A673 (cell line): Measurements from ENCODE around the gene STIM1. TPM values are rescaled to one million over a fixed set of nuclear protein-coding genes. Genes with fewer than 3 reads are reported as not detected.

Experiments used
- BruUV-seq: library from RNA; stranded (reverse); fragments of 400-500 nt; replicated peaks from 2 replicates; lab custom pipeline; 2021; lab: Mats Ljungman, UMichigan
- CTCF ChIA-PET: fragments of 300-600 bp; sonication (Branson Sonifier 250); formaldehyde crosslinking; loops from one replicate; lab custom pipeline; 2022; ENCODE audit warnings: antibody characterized with exemption; lab: Charles Lee
- POLR2A ChIA-PET: fragments of 300-600 bp; sonication (Branson Sonifier 250); formaldehyde crosslinking; loops from one replicate; lab custom pipeline; 2022; ENCODE audit warnings: antibody characterized with exemption; ENCODE audit not compliant: low non-redundant PET; lab: Charles Lee
- DNase-seq: peaks from one replicate; pipeline ENCODE4 v3.0.0-alpha.2; 2015; ENCODE audit warnings: low spot score
- H3K27ac ChIP-seq: fragments of 200-600 bp; sonication (generic); 2 replicates; pipeline ENCODE4 v1.5.1; 2016; ENCODE audit warnings: mixed run types, low read depth, mild to moderate bottlenecking, mixed read lengths, antibody characterized with exemption, low read length; ENCODE audit not compliant: poor library complexity, severe bottlenecking
- H3K27me3 ChIP-seq: fragments of 200-600 bp; sonication (generic); replicated peaks from 2 replicates; pipeline ENCODE4 v1.6.1; 2017; ENCODE audit warnings: mixed run types, low read depth, mild to moderate bottlenecking, mixed read lengths, antibody characterized with exemption, low read length; ENCODE audit not compliant: insufficient read depth, poor library complexity
- H3K36me3 ChIP-seq: fragments of 200-600 bp; sonication (generic); 2 replicates; pipeline ENCODE4 v1.6.1; 2016; ENCODE audit warnings: mixed run types, mild to moderate bottlenecking, mixed read lengths, antibody characterized with exemption, low read length; ENCODE audit not compliant: insufficient read depth, poor library complexity, severe bottlenecking
- H3K4me1 ChIP-seq: fragments of 200-600 bp; sonication (generic); 2 replicates; pipeline ENCODE4 v1.6.1; 2017; ENCODE audit warnings: mixed run types, mild to moderate bottlenecking, mixed read lengths, antibody characterized with exemption, low read length; ENCODE audit not compliant: insufficient read depth, poor library complexity, severe bottlenecking
- H3K4me3 ChIP-seq: fragments of 200-600 bp; sonication (generic); 2 replicates; pipeline ENCODE4 v1.5.1; 2016; ENCODE audit warnings: low read depth, mixed run types, mild to moderate bottlenecking, mixed read lengths, low read length; ENCODE audit not compliant: poor library complexity, severe bottlenecking
- H3K9me3 ChIP-seq: fragments of 200-600 bp; sonication (generic); 2 replicates; pipeline ENCODE4 v1.6.1; 2016; ENCODE audit warnings: mixed run types, low read depth, mild to moderate bottlenecking, mixed read lengths, antibody characterized with exemption, low read length; ENCODE audit not compliant: poor library complexity, severe bottlenecking
- EZH2 ChIP-seq: fragments of 200-600 bp; sonication (generic); IDR thresholded peaks from 2 replicates; pipeline ENCODE4 v1.6.1; 2017; ENCODE audit warnings: borderline replicate concordance, low read depth, mild to moderate bottlenecking, mixed read lengths, antibody characterized with exemption, low read length; ENCODE audit not compliant: poor library complexity, severe bottlenecking
- intact Hi-C: fragments of 100-400 bp; cut with micrococcal nuclease; formaldehyde crosslinking; loops from one replicate; pipeline ENCODE4 v1.10.0; 2022; ENCODE audit not compliant: unreplicated experiment
- total RNA-seq: library from RNA; stranded (reverse); gene quantifications from 2 replicates; pipeline ENCODE4 v1.2.3, GENCODE V29; 2021
- TF ChIP-seq, protein P1 (sequence below): fragments of 300-800, 200-600 bp; sonication (generic); conservative IDR thresholded peaks from 2 replicates; pipeline ENCODE4 v1.5.1; 2017; ENCODE audit warnings: low read depth, mild to moderate bottlenecking, antibody characterized with exemption, low read length, moderate library complexity, mixed read lengths

The STIM1 gene
- total RNA-seq, 1 experiment from 2014 or later, result 14.2 TPM

- Histone ChIP-seq H3K9me3 (no peaks in the 10 kb centered on the region), H3K4me3 (no peak overlapping the region), H3K36me3 (no peaks in the 10 kb centered on the region), H3K27me3 (no peaks in the 10 kb centered on the region), H3K27ac (no peak overlapping the region), H3K4me1 (peaks cover 13% of the 10 kb centered on the region)
- BruUV-seq, result no TSS peak
- TF ChIP-seq, protein P1, sequence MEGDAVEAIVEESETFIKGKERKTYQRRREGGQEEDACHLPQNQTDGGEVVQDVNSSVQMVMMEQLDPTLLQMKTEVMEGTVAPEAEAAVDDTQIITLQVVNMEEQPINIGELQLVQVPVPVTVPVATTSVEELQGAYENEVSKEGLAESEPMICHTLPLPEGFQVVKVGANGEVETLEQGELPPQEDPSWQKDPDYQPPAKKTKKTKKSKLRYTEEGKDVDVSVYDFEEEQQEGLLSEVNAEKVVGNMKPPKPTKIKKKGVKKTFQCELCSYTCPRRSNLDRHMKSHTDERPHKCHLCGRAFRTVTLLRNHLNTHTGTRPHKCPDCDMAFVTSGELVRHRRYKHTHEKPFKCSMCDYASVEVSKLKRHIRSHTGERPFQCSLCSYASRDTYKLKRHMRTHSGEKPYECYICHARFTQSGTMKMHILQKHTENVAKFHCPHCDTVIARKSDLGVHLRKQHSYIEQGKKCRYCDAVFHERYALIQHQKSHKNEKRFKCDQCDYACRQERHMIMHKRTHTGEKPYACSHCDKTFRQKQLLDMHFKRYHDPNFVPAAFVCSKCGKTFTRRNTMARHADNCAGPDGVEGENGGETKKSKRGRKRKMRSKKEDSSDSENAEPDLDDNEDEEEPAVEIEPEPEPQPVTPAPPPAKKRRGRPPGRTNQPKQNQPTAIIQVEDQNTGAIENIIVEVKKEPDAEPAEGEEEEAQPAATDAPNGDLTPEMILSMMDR, result no peak
- no peak for TF ChIP-seq EZH2
- no peak for DNase-seq
- ChIA-PET POLR2A (no interaction called here), CTCF (no interaction called here)
- intact Hi-C loops, result no loop called here
These were observed 2.0 kb upstream of the STIM1 start for GRCh38 chr11:3853545-3853842.

DNA sequence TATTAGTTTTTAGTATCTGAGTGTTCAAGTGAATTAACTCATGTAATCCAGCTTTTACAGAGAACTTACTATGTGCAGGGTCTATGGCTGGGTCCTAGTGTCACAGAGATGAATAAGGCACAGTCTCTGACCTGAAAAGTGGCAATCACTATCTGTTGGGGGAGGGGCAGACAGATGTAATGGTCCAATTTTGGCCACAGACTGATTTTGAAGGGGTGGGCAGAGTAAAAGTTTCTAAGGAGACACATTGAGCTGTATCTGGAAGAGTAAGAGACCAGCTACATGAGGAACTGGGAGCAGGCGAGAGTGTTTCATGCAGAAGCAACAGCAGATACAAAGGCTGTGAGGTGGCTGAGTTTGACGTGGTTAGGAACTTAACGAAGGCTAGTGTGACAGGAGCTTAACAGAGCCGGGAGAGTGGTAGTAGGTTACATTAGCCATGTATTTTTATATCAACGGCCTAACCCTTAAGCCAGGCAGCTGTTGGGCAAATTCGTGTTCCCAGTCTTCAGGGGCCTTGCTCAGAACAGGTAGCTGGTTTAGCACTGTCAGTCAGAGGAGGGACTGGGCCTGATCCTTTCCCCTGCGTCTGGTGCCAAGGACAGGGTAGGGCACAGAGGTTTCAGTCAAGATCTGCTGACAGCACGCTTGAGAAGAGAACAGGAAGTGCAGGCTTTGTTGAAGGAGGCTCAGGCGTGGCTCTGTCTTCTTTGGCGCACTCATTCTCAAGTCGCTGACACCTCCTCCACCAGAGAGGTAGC is 1.4 kb upstream of the STIM1 start:
- intact Hi-C loops, result loop anchor here (1.0 kb wide), 1 partner anchor 218 kb away; no protein-coding TSS in a partner anchor
- Histone ChIP-seq H3K36me3 (no peaks in the 10 kb centered on the region), H3K27ac (no peak overlapping the region), H3K4me3 (no peak overlapping the region), H3K27me3 (no peaks in the 10 kb centered on the region), H3K4me1 (peaks cover 13% of the 10 kb centered on the region), H3K9me3 (no peaks in the 10 kb centered on the region)
- BruUV-seq, result no TSS peak
- ChIA-PET CTCF (interaction anchor here (0.5 to 2.2 kb wide), 6 partner anchors 11 to 400 kb away, joined by 3 to 31 read pairs (median 10); partner anchors contain the start of gene RHOG), POLR2A (no interaction called here)
- DNase-seq, result no peak
- TF ChIP-seq, protein P1, result no peak
- no peak for TF ChIP-seq EZH2

- POLR2A ChIA-PET, result no interaction called here
- Histone ChIP-seq H3K9me3 (no peaks in the 10 kb centered on the region), H3K4me1 (peaks cover 18% of the 10 kb centered on the region), H3K27me3 (no peaks in the 10 kb centered on the region), H3K27ac (no peak overlapping the region), H3K36me3 (no peaks in the 10 kb centered on the region), H3K4me3 (peak overlapping the region; percentile 97)
- DNase-seq, result no peak
- intact Hi-C loops, result loop anchor here (1.0 kb wide), 1 partner anchor 218 kb away; no protein-coding TSS in a partner anchor
- BruUV-seq, result no TSS peak
- TF ChIP-seq EZH2, result no peak
- TF ChIP-seq, protein P1, result no peak
- CTCF ChIA-PET, result interaction anchor here (0.9 to 2.2 kb wide), 5 partner anchors 11 to 218 kb away, joined by 3 to 31 read pairs (median 15); partner anchors contain the start of gene RHOG
These were observed 846 bp upstream of the STIM1 start for GRCh38 chr11:3854660-3854976.
